Esophagus squamous epithelium (tissue), 4 donors: ENCODE measurements around the gene UNCX.
"Not testable (repeated sequence)": the region's sequence is repeated elsewhere in the genome, so short reads cannot be mapped to it uniquely, and the experiment has no call there.

ENCODE experiments used
- POLR2A ChIP-seq, 4 donors: fragments of 450-650 bp; IDR thresholded peaks; one replicate each; pipeline ENCODE4 v1.6.1; 2017; ENCODE audit warnings: antibody characterized with exemption in 4 of 4, mild to moderate bottlenecking in 4 of 4, moderate library complexity in 3 of 4
- TF ChIP-seq, protein P1 (sequence below), 6 experiments: fragments of 450-650 bp in 4 of 6; fragments of 200-600 bp in 2 of 6; sonication (generic) in 2 of 6; IDR thresholded peaks; one replicate each; pipeline ENCODE4 v1.5.1; 2016 to 2019; ENCODE audit warnings: antibody characterized with exemption in 6 of 6, mild to moderate bottlenecking in 4 of 6, moderate library complexity in 4 of 6

DNA sequence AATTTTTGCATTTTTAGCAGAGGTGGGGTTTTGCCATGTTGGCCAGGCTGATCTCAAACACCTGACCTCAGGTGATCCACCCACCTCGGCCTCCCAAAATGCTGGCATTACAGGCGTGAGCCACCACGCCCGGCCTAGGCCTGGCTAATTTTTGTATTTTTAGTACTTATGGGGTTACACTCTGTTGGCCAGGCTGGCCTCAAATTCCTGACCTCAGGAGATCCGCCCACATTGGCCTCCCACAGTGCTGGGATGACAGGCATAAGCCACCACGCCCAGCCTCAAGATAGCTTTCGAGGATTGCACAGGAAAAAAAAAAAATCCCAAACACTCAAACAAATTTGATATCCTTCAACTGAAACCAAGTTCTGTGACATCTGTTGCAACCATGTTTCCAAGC is 26.9 kb upstream of the UNCX start:
- TF ChIP-seq, protein P1, sequence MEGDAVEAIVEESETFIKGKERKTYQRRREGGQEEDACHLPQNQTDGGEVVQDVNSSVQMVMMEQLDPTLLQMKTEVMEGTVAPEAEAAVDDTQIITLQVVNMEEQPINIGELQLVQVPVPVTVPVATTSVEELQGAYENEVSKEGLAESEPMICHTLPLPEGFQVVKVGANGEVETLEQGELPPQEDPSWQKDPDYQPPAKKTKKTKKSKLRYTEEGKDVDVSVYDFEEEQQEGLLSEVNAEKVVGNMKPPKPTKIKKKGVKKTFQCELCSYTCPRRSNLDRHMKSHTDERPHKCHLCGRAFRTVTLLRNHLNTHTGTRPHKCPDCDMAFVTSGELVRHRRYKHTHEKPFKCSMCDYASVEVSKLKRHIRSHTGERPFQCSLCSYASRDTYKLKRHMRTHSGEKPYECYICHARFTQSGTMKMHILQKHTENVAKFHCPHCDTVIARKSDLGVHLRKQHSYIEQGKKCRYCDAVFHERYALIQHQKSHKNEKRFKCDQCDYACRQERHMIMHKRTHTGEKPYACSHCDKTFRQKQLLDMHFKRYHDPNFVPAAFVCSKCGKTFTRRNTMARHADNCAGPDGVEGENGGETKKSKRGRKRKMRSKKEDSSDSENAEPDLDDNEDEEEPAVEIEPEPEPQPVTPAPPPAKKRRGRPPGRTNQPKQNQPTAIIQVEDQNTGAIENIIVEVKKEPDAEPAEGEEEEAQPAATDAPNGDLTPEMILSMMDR (IDR thresholded peaks at IDR 0.05): not testable (repeated sequence)
- TF ChIP-seq POLR2A (IDR thresholded peaks at IDR 0.05): not testable (repeated sequence)
